Subcutaneous adipose tissue (tissue), 4 donors: Measurements from ENCODE around the gene OR6C2. TPM values are rescaled to one million over a fixed set of nuclear protein-coding genes. Genes with fewer than 3 reads are reported as not detected.

Source experiments
- CTCF ChIP-seq: fragments of 450-650 bp; IDR thresholded peaks from one replicate; pipeline ENCODE4 v1.5.1; 2016; ENCODE audit warnings: low read depth, mild to moderate bottlenecking, control low read depth, antibody characterized with exemption, moderate library complexity
- total RNA-seq, 4 donors: library from RNA; depleted of rRNA; stranded (reverse); fragments of >200 nt; gene quantifications; one replicate each; pipeline ENCODE4 v1.1.0, GENCODE V29; 2016

OR6C2 gene
- total RNA-seq, 4 donors from 2014 or later: not detected

- no peak for TF ChIP-seq CTCF
These were observed 15.3 kb upstream of the OR6C2 start for GRCh38 chr12:55428331-55429243.

- no peak for TF ChIP-seq CTCF
These were observed 1.5 kb downstream of the OR6C2 start for GRCh38 chr12:55445357-55445756.

- TF ChIP-seq CTCF: no peak
These were observed 2.5 kb downstream of the OR6C2 start for GRCh38 chr12:55446326-55446725.

GRCh38 chr12:55448825-55449224, 4.9 kb downstream of the OR6C2 start:
- TF ChIP-seq CTCF: no peak

- TF ChIP-seq CTCF: no peak
These were observed 24.0 kb downstream of the OR6C2 start for GRCh38 chr12:55467836-55468235.

GRCh38 chr12:55469291-55469690, 25.4 kb downstream of the OR6C2 start:
- no peak for TF ChIP-seq CTCF

- no peak for TF ChIP-seq CTCF
These were observed 26.4 kb downstream of the OR6C2 start, which contains the start of gene OR6C70 for GRCh38 chr12:55470088-55470829. Gene OR6C70 (minus strand): TSS chr12:55470138. CDS start chr12:55470138, 0 bp downstream.
